ENCODE measurements around the gene TAS2R31. TPM values are rescaled to one million over a fixed set of nuclear protein-coding genes. Genes with fewer than 3 reads are reported as not detected.

TAS2R31 gene
- total RNA-seq, 1 donor from 2014 or later = 13.2 TPM

DNA sequence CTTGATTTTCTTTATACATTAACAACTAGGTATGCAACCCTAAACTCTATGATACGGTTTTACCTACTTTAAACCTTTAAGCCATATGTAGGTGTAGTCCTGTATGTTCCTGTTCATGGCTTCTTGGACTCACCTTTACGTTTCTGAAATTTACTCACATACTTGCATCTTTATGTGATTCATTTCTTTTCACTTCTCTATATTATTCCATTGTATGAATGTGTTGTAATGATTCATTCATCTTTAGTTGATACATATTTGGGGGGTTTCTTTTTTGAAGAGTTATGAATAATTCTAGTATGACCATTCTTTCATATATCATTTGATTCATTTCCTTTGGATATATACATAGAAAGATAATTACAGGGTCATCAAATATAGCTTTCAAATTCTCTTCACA, 42.1 kb downstream of the TAS2R31 start:
- Histone ChIP-seq H3K4me3 (no peak overlapping the region), H3F3A (ENCODE audit: low read depth) (no peaks in the 10 kb centered on the region), H3K9ac (no peak overlapping the region), H4K20me1 (ENCODE audit: low read depth) (no peaks in the 10 kb centered on the region), H3K9me3 (ENCODE audit: low read depth) (no peaks in the 10 kb centered on the region), H2AFZ (replicated peaks) (no peak overlapping the region), H3K36me3 (peaks cover 5% of the 10 kb centered on the region), H3K27ac (no peak overlapping the region), H3K4me1 (no peaks in the 10 kb centered on the region), H3K4me2 (no peak overlapping the region), H3K79me2 (ENCODE audit: low read depth) (no peaks in the 10 kb centered on the region), H3K27me3 (no peaks in the 10 kb centered on the region)
- no peak for DNase-seq (ENCODE audit: low spot score)
- TF ChIP-seq EZH2 (IDR thresholded peaks at IDR 0.05) = no peak
- TF ChIP-seq, protein P1, sequence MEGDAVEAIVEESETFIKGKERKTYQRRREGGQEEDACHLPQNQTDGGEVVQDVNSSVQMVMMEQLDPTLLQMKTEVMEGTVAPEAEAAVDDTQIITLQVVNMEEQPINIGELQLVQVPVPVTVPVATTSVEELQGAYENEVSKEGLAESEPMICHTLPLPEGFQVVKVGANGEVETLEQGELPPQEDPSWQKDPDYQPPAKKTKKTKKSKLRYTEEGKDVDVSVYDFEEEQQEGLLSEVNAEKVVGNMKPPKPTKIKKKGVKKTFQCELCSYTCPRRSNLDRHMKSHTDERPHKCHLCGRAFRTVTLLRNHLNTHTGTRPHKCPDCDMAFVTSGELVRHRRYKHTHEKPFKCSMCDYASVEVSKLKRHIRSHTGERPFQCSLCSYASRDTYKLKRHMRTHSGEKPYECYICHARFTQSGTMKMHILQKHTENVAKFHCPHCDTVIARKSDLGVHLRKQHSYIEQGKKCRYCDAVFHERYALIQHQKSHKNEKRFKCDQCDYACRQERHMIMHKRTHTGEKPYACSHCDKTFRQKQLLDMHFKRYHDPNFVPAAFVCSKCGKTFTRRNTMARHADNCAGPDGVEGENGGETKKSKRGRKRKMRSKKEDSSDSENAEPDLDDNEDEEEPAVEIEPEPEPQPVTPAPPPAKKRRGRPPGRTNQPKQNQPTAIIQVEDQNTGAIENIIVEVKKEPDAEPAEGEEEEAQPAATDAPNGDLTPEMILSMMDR (IDR thresholded peaks at IDR 0.05) = no peak
- no peak for TF ChIP-seq EZH2phosphoT487 (IDR thresholded peaks at IDR 0.05)
- no peak overlapping the region for H3K4me3 Mint-ChIP-seq
- H3K36me3 Mint-ChIP-seq = peaks cover 17% of the 10 kb centered on the region
- no peaks in the 10 kb centered on the region for H3K4me1 Mint-ChIP-seq
- H3K27ac Mint-ChIP-seq = no peak overlapping the region
- H3K9me3 Mint-ChIP-seq = peaks cover 7% of the 10 kb centered on the region
- H3K27me3 Mint-ChIP-seq (ENCODE audit: insufficient read depth, low read depth) = no peaks in the 10 kb centered on the region

DNA sequence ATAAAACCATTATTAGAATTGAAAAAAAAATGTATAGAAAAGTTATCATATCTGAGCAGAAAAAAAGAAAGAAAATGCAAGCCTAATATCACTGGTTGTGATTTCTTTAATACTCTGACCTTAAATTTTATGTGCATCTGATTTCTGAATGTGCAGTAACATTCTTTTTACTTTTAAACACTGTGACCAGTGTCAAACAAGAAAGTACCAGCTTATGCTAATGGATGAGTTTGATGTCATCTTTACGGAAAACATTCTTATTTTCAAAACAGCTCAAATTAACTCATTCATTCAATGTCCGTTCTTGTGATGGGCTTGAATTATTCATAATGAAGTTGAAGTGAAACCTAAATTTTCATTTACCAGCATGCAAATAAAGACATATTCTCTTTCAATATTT, 44.4 kb downstream of the TAS2R31 start, which contains the start of gene TAS2R50:
Gene TAS2R50 (minus strand): TSS at position 101 of the 400 bp plus-strand sequence. CDS start 52 bp downstream, at position 49.
- Mint-ChIP-seq H3K9me3 (peaks cover 7% of the 10 kb centered on the region), H3K27ac (no peak within 1 kb of the TSS), H3K4me1 (no peaks in the 10 kb centered on the region), H3K36me3 (peaks cover 16% of the 10 kb centered on the region), H3K4me3 (no peak within 1 kb of the TSS), H3K27me3 (ENCODE audit: insufficient read depth, low read depth) (no peaks in the 10 kb centered on the region)
- H2AFZ ChIP-seq (replicated peaks) = no peak within 1 kb of the TSS
- no peaks in the 10 kb centered on the region for H3K4me1 ChIP-seq
- H3F3A ChIP-seq (ENCODE audit: low read depth) = no peaks in the 10 kb centered on the region
- no peak within 1 kb of the TSS for H3K27ac ChIP-seq
- no peaks in the 10 kb centered on the region for H3K79me2 ChIP-seq (ENCODE audit: low read depth)
- no peaks in the 10 kb centered on the region for H3K27me3 ChIP-seq
- no peaks in the 10 kb centered on the region for H4K20me1 ChIP-seq (ENCODE audit: low read depth)
- DNase-seq (ENCODE audit: low spot score) = no peak
- H3K9me3 ChIP-seq (ENCODE audit: low read depth) = no peaks in the 10 kb centered on the region
- peaks cover 5% of the 10 kb centered on the region for H3K36me3 ChIP-seq
- no peak within 1 kb of the TSS for H3K4me3 ChIP-seq
- no peak for TF ChIP-seq EZH2 (IDR thresholded peaks at IDR 0.05)
- no peak for TF ChIP-seq EZH2phosphoT487 (IDR thresholded peaks at IDR 0.05)
- TF ChIP-seq, protein P1 (IDR thresholded peaks at IDR 0.05) = no peak
- no peak within 1 kb of the TSS for H3K9ac ChIP-seq
- H3K4me2 ChIP-seq = no peak within 1 kb of the TSS

DNA sequence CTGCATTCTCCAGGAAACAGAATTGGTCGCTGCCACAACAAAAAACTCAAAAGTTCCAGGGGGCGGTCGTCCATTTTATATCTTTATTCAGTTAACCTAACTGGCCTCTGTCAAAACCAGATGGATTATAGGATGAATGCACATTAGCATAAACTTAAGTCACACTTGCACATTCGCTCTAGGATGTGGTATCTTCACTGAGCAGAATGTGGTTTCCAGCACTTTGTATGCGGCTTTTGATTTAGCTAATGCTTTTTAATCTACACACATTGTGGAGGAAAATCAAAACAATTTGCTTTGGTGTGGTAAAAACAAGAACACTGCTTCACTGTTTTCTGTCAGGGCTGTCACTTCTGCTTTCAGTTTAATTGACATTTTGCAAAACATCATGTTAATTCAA, 49.0 kb downstream of the TAS2R31 start:
- no peaks in the 10 kb centered on the region for H3K36me3 ChIP-seq
- H3F3A ChIP-seq (ENCODE audit: low read depth) = no peaks in the 10 kb centered on the region
- no peak for DNase-seq (ENCODE audit: low spot score)
- H3K27me3 ChIP-seq = no peaks in the 10 kb centered on the region
- no peaks in the 10 kb centered on the region for H3K4me1 ChIP-seq
- Mint-ChIP-seq H3K27ac (no peak overlapping the region), H3K9me3 (peaks cover 4% of the 10 kb centered on the region), H3K27me3 (ENCODE audit: insufficient read depth, low read depth) (no peaks in the 10 kb centered on the region), H3K36me3 (peaks cover 5% of the 10 kb centered on the region), H3K4me3 (no peak overlapping the region), H3K4me1 (no peaks in the 10 kb centered on the region)
- no peak for TF ChIP-seq EZH2 (IDR thresholded peaks at IDR 0.05)
- TF ChIP-seq, protein P1 (IDR thresholded peaks at IDR 0.05) = no peak
- TF ChIP-seq EZH2phosphoT487 (IDR thresholded peaks at IDR 0.05) = no peak
- H3K79me2 ChIP-seq (ENCODE audit: low read depth) = peaks cover 5% of the 10 kb centered on the region
- no peaks in the 10 kb centered on the region for H4K20me1 ChIP-seq (ENCODE audit: low read depth)
- no peak overlapping the region for H3K9ac ChIP-seq
- H3K9me3 ChIP-seq (ENCODE audit: low read depth) = no peaks in the 10 kb centered on the region
- no peak overlapping the region for H3K4me2 ChIP-seq
- no peak overlapping the region for H2AFZ ChIP-seq (replicated peaks)
- H3K4me3 ChIP-seq = no peak overlapping the region
- H3K27ac ChIP-seq = no peak overlapping the region

Other genes starting within 250 kb of the TAS2R31 start
- gene TAS2R7, start 228.8 kb downstream of the TAS2R31 start, total RNA-seq (ENCODE audit: low replicate concordance) = not detected in 2 replicates
- gene TAS2R8, start 224.1 kb downstream of the TAS2R31 start, total RNA-seq (ENCODE audit: low replicate concordance) = 0.22 TPM in 1 of 2 replicates, not detected in the other
- gene TAS2R9, start 221.2 kb downstream of the TAS2R31 start, total RNA-seq (ENCODE audit: low replicate concordance) = not detected in 2 replicates
- gene TAS2R10, start 205.0 kb downstream of the TAS2R31 start, total RNA-seq (ENCODE audit: low replicate concordance) = 0.87 and 1.4 TPM in 2 replicates
- 0.69 and 2.6 TPM in 2 replicates for gene PRR4, start 181.9 kb downstream of the TAS2R31 start, total RNA-seq (ENCODE audit: low replicate concordance)
- gene PRH1, start 147.2 kb downstream of the TAS2R31 start, total RNA-seq (ENCODE audit: low replicate concordance) = 24.1 and 30.3 TPM in 2 replicates
- gene TAS2R13, start 121.8 kb downstream of the TAS2R31 start, total RNA-seq (ENCODE audit: low replicate concordance) = 2.0 and 2.4 TPM in 2 replicates
- not detected in 2 replicates for gene PRH2, start 102.2 kb downstream of the TAS2R31 start, total RNA-seq (ENCODE audit: low replicate concordance)
- gene TAS2R14, start 92.1 kb downstream of the TAS2R31 start, total RNA-seq (ENCODE audit: low replicate concordance) = 4.1 and 7.0 TPM in 2 replicates
- 2.4 and 12.1 TPM in 2 replicates for gene TAS2R50, start 44.5 kb downstream of the TAS2R31 start, total RNA-seq (ENCODE audit: low replicate concordance)
- gene TAS2R20, start 33.1 kb downstream of the TAS2R31 start, total RNA-seq (ENCODE audit: low replicate concordance) = 6.4 and 7.4 TPM in 2 replicates
- 7.7 and 9.7 TPM in 2 replicates for gene TAS2R19, start 8.8 kb downstream of the TAS2R31 start, total RNA-seq (ENCODE audit: low replicate concordance)
- 1.9 and 3.5 TPM in 2 replicates for gene TAS2R46, start 30.9 kb upstream of the TAS2R31 start, total RNA-seq (ENCODE audit: low replicate concordance)
- 2.5 and 4.0 TPM in 2 replicates for gene TAS2R43, start 60.9 kb upstream of the TAS2R31 start, total RNA-seq (ENCODE audit: low replicate concordance)
- 7.9 and 13.1 TPM in 2 replicates for gene TAS2R30, start 103.2 kb upstream of the TAS2R31 start, total RNA-seq (ENCODE audit: low replicate concordance)
- 11.6 and 16.3 TPM in 2 replicates for gene SMIM10L1, start 139.8 kb upstream of the TAS2R31 start, total RNA-seq (ENCODE audit: low replicate concordance)
- gene TAS2R42, start 155.5 kb upstream of the TAS2R31 start, total RNA-seq (ENCODE audit: low replicate concordance) = not detected in 2 replicates
- gene PRB3, start 238.3 kb upstream of the TAS2R31 start, total RNA-seq (ENCODE audit: low replicate concordance) = not detected in 2 replicates

All from neural progenitor cell (in vitro differentiated cells).